HCT116 (cell line): ENCODE data around the gene CDCA4. TPM values are rescaled to one million over a fixed set of nuclear protein-coding genes. Genes with fewer than 3 reads are reported as not detected.
"Not testable (repeated sequence)": the region's sequence is repeated elsewhere in the genome, so short reads cannot be mapped to it uniquely, and the experiment has no call there.

ENCODE experiments used
- ATAC-seq: fragments of 200-7000 bp; cut with Tn5 transposase; 2 replicates; pipeline ENCODE4 v1.9.1; 2020; ENCODE audit warnings: mild to moderate bottlenecking, moderate library complexity
- BruUV-seq: library from RNA; stranded (reverse); fragments of 400-500 nt; replicated peaks from 2 replicates; lab custom pipeline; 2021; lab: Mats Ljungman, UMichigan
- CTCF ChIA-PET: fragments of 300-600 bp; sonication (Branson Sonifier 250); formaldehyde crosslinking; loops from one replicate; lab custom pipeline; 2021; ENCODE audit warnings: antibody characterized with exemption; lab: Charles Lee
- POLR2A ChIA-PET: fragments of 300-600, 350-600 bp; sonication (Branson Sonifier 250); formaldehyde crosslinking; loops from one replicate; lab custom pipeline; 2021; ENCODE audit warnings: antibody characterized with exemption; lab: Charles Lee
- RAD21 ChIA-PET, 2 experiments: fragments of 300-600 bp; sonication (Branson Sonifier 250); formaldehyde crosslinking; loops; one replicate each; lab custom pipeline; 2023; ENCODE audit warnings: low total read pairs in 2 of 2; ENCODE audit not compliant: uncharacterized antibody in 2 of 2, unreplicated experiment in 2 of 2, low non-redundant PET in 1 of 2; lab: Charles Lee
- DNase-seq: peaks from one replicate; pipeline ENCODE4 v3.0.0-alpha.2; 2010; ENCODE audit warnings: low read depth, low spot score
- H2AFZ ChIP-seq: fragments of 200-600 bp; shearing (Covaris generic), sonication (generic); 2 replicates; pipeline ENCODE4 v1.6.1; 2017; ENCODE audit warnings: low read depth, mixed run types, mixed read lengths, antibody characterized with exemption, low read length; ENCODE audit not compliant: poor library complexity, severe bottlenecking
- H3K27ac ChIP-seq: 2 replicates; pipeline ENCODE4 v1.5.1; 2012; ENCODE audit warnings: low read depth, low read length
- H3K27me3 ChIP-seq: fragments of 200-600 bp; sonication (generic); 2 replicates; pipeline ENCODE4 v1.6.1; 2016; ENCODE audit warnings: mixed run types, low read length, mixed read lengths; ENCODE audit not compliant: insufficient read depth
- H3K36me3 ChIP-seq, 2 experiments: fragments of 200-500 bp in 1 of 2; fragments of 200-600 bp in 1 of 2; sonication (Bioruptor generic) in 1 of 2; sonication (generic) in 1 of 2; 2 replicates each; pipeline versions ENCODE4 v1.5.1 to v1.6.1; 2014 to 2016; ENCODE audit warnings: low read length in 2 of 2, inconsistent platforms in 1 of 2, mixed read lengths in 1 of 2, mixed run types in 1 of 2; ENCODE audit not compliant: insufficient read depth in 2 of 2, control insufficient read depth in 1 of 2
- H3K4me1 ChIP-seq, 2 experiments: fragments of 200-600 bp in 1 of 2; sonication (generic) in 1 of 2; 2 replicates each; pipeline versions ENCODE4 v1.5.1 to v1.6.1; 2012 to 2017; ENCODE audit warnings: low read length in 2 of 2, inconsistent platforms in 1 of 2, mild to moderate bottlenecking in 1 of 2, mixed read lengths in 1 of 2, mixed run types in 1 of 2, moderate library complexity in 1 of 2; ENCODE audit not compliant: insufficient read depth in 2 of 2, control insufficient read depth in 1 of 2
- H3K4me2 ChIP-seq: fragments of 200-600 bp; sonication (generic); 2 replicates; pipeline ENCODE4 v1.6.1; 2017; ENCODE audit warnings: mixed run types, low read length, mixed read lengths
- H3K4me3 ChIP-seq, 2 experiments: fragments of 200-600 bp in 1 of 2; sonication (generic) in 1 of 2; replicated peaks in 1 of 2; 2 replicates each; pipeline ENCODE4 v1.5.1; 2011 to 2016; ENCODE audit warnings: low read length in 2 of 2, control low read depth in 1 of 2, low read depth in 1 of 2, mild to moderate bottlenecking in 1 of 2, mixed read lengths in 1 of 2, mixed run types in 1 of 2
- H3K79me2 ChIP-seq: fragments of 200-600 bp; sonication (generic); 2 replicates; pipeline ENCODE4 v1.6.1; 2017; ENCODE audit warnings: mild to moderate bottlenecking, mixed run types, low read length, moderate library complexity, mixed read lengths; ENCODE audit not compliant: insufficient read depth
- H3K9ac ChIP-seq: fragments of 200-600 bp; sonication (generic); 2 replicates; pipeline ENCODE4 v1.6.1; 2016; ENCODE audit warnings: low read length, mixed read lengths
- H3K9me2 ChIP-seq: fragments of 200-600 bp; sonication (generic), shearing (Covaris generic); 2 replicates; pipeline ENCODE4 v1.6.1; 2017; ENCODE audit warnings: mixed run types, mild to moderate bottlenecking, moderate library complexity; ENCODE audit not compliant: insufficient read depth
- H3K9me3 ChIP-seq, 2 experiments: fragments of 200-500 bp in 1 of 2; fragments of 200-600 bp in 1 of 2; sonication (Bioruptor generic) in 1 of 2; sonication (generic) in 1 of 2; 2 replicates each; pipeline ENCODE4 v1.6.1; 2014 to 2017; ENCODE audit warnings: low read length in 2 of 2, mixed read lengths in 2 of 2, inconsistent platforms in 1 of 2, low read depth in 1 of 2, mild to moderate bottlenecking in 1 of 2, mixed run types in 1 of 2, moderate library complexity in 1 of 2; ENCODE audit not compliant: control insufficient read depth in 1 of 2, insufficient read depth in 1 of 2
- H4K20me1 ChIP-seq: fragments of 200-600 bp; sonication (generic), shearing (Covaris generic); 2 replicates; pipeline ENCODE4 v1.6.1; 2017; ENCODE audit warnings: mixed run types, mild to moderate bottlenecking, moderate library complexity; ENCODE audit not compliant: insufficient read depth
- CEBPB ChIP-seq: IDR thresholded peaks from 2 replicates; pipeline ENCODE4 v1.6.1; 2012; ENCODE audit warnings: low read depth
- EGR1 ChIP-seq: IDR thresholded peaks from 2 replicates; pipeline ENCODE4 v1.6.1; 2012; ENCODE audit warnings: low read depth
- FOSL1 ChIP-seq: IDR thresholded peaks from 2 replicates; pipeline ENCODE4 v1.6.1; 2012; ENCODE audit warnings: low read depth
- JUND ChIP-seq: IDR thresholded peaks from 2 replicates; pipeline ENCODE4 v1.6.1; 2012
- MAX ChIP-seq: IDR thresholded peaks from 2 replicates; pipeline ENCODE4 v1.6.1; 2012
- SP1 ChIP-seq: IDR thresholded peaks from 2 replicates; pipeline ENCODE4 v1.6.1; 2012; ENCODE audit warnings: low read depth
- ZFX ChIP-seq: fragments of 450-650 bp; IDR thresholded peaks from 2 replicates; pipeline ENCODE4 v1.6.1; 2017
- intact Hi-C: fragments of 100-400 bp; cut with micrococcal nuclease; formaldehyde crosslinking; loops from 2 replicates; pipeline ENCODE4 v1.10.0; 2022
- total RNA-seq: library from RNA; stranded (reverse); gene quantifications from one replicate; pipeline ENCODE4 v1.2.1, GENCODE V29; 2021; ENCODE audit not compliant: unreplicated experiment

CDCA4 gene
- total RNA-seq, 1 experiment from 2014 or later, result 62.4 TPM

GRCh38 chr14:105033412-105033900, 12.6 kb upstream of the CDCA4 start:
- DNase-seq, POLR2A ChIA-PET, CTCF ChIA-PET, H3K9ac ChIP-seq, H3K27ac ChIP-seq, H2AFZ ChIP-seq, ATAC-seq, H3K79me2 ChIP-seq, H3K4me1 ChIP-seq, H3K9me3 ChIP-seq, H3K9me2 ChIP-seq, H3K4me3 ChIP-seq, RAD21 ChIA-PET, H3K27me3 ChIP-seq, H4K20me1 ChIP-seq, H3K36me3 ChIP-seq, intact Hi-C loops, H3K4me2 ChIP-seq, BruUV-seq: not testable (repeated sequence)

DNA sequence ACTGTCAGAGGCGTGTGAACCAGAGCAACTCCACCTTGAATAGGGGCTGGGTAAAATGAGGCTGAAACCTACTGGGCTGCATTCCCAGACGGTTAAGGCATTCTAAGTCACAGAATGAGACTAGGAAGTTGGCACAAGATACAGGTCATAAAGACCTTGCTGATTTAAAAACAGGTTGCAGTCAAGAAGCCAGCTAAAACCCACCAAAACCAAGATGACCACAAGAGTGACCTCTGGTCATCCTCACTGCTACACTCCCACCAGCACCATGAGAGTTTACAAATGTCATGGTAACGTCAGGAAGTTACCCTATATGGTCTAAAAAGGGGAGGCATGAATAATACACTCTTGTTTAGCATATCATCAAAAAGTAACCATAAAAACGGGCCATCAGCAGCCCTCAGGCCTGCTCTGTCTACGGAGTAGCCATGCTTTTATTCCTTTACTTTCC, 11.6 kb upstream of the CDCA4 start:
- H3K4me3 ChIP-seq, ATAC-seq, H3K79me2 ChIP-seq, H2AFZ ChIP-seq, H3K27ac ChIP-seq, H3K27me3 ChIP-seq, H3K4me1 ChIP-seq, POLR2A ChIA-PET, H3K9ac ChIP-seq, BruUV-seq, DNase-seq, H4K20me1 ChIP-seq, H3K9me2 ChIP-seq, intact Hi-C loops, RAD21 ChIA-PET, H3K36me3 ChIP-seq, H3K9me3 ChIP-seq, H3K4me2 ChIP-seq: not testable (repeated sequence)
- CTCF ChIA-PET, result interaction anchor here (2.2 kb wide), 1 partner anchor 13 kb away, joined by 6 read pairs; no protein-coding TSS in a partner anchor

DNA sequence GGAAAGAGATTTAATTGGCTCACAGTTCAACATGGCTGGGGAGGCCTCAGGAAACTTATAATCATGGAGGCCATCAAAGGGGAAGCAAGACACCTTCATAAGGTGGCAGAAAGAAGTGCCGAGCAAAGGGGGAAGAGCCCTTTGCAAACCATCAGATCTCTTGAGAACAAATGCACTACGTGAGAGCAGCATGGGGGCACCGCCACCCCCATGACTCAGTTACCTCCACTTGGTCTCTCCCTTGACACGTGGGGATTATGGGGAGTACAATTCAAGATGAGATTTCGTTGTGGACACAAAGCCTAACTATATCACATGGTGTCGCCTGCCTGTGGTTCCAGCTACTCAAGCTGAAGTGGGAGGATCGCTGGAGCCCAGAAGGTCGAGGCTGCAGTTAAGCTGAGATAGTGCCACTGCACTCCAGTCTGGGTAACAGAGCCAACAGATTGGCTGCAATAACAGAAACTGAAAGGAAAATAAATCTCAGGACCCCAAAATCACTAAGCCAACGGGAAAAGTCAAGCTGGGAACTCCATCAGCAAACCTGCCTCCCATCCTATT, 10.0 kb upstream of the CDCA4 start:
- Histone ChIP-seq H3K4me3 (no peak overlapping the region), H3K27ac (no peak overlapping the region), H3K9me2 (no peaks in the 10 kb centered on the region), H3K9me3 (no peaks in the 10 kb centered on the region), H4K20me1 (no peaks in the 10 kb centered on the region), H3K4me2 (no peak overlapping the region), H3K79me2 (no peaks in the 10 kb centered on the region), H2AFZ (no peak overlapping the region), H3K4me1 (peaks cover 0 to 16% of the 10 kb centered on the region in 2 experiments; a peak in 2 of 4 replicates), H3K9ac (no peak overlapping the region), H3K36me3 (no peaks in the 10 kb centered on the region), H3K27me3 (no peaks in the 10 kb centered on the region)
- TF ChIP-seq SP1 (no peak), CEBPB (no peak), EGR1 (no peak), JUND (no peak), ZFX (no peak), FOSL1 (no peak), MAX (no peak)
- ATAC-seq, result no peak
- no peak for DNase-seq
- no TSS peak for BruUV-seq
- CTCF ChIA-PET, result interaction anchor here (2.2 kb wide), 1 partner anchor 15 kb away, joined by 6 read pairs; no protein-coding TSS in a partner anchor
- POLR2A ChIA-PET, result interaction anchor here (0.6 kb wide), 1 partner anchor 953 kb away, joined by 3 read pairs; no protein-coding TSS in a partner anchor
- intact Hi-C loops, result no loop called here
- RAD21 ChIA-PET, result no interaction called here
